KMS-11 (cell line): Measurements from ENCODE around the gene LRRC9.

Experiments
- H2AFZ ChIP-seq: fragments of 200-600 bp; sonication (generic); 2 replicates; pipeline ENCODE4 v1.6.1; 2016; ENCODE audit warnings: antibody characterized with exemption, mixed run types, low read depth
- H3K27ac ChIP-seq: fragments of 200-600 bp; sonication (generic); 2 replicates; pipeline ENCODE4 v1.6.1; 2016; ENCODE audit warnings: mild to moderate bottlenecking, mixed run types
- H3K27me3 ChIP-seq: fragments of 200-600 bp; sonication (generic); 2 replicates; pipeline ENCODE4 v1.6.1; 2017; ENCODE audit warnings: mild to moderate bottlenecking, low read depth, mixed run types, moderate library complexity; ENCODE audit not compliant: insufficient read depth
- H3K36me3 ChIP-seq: fragments of 200-600 bp; sonication (generic); 2 replicates; pipeline ENCODE4 v1.6.1; 2017; ENCODE audit warnings: mild to moderate bottlenecking, mixed run types; ENCODE audit not compliant: insufficient read depth
- H3K4me1 ChIP-seq: fragments of 200-600 bp; sonication (generic); 2 replicates; pipeline ENCODE4 v1.6.1; 2016; ENCODE audit warnings: mild to moderate bottlenecking, low read depth, mixed run types; ENCODE audit not compliant: poor library complexity, severe bottlenecking
- H3K4me2 ChIP-seq: fragments of 200-600 bp; sonication (generic); 2 replicates; pipeline ENCODE4 v1.7.0; 2016; ENCODE audit warnings: mild to moderate bottlenecking, mixed run types
- H3K4me3 ChIP-seq: fragments of 200-600 bp; sonication (generic); IDR thresholded peaks from 2 replicates; pipeline ENCODE4 v1.6.1; 2017; ENCODE audit warnings: low read depth, low read length, mixed read lengths; ENCODE audit not compliant: insufficient read depth
- H3K79me2 ChIP-seq: fragments of 200-600 bp; sonication (generic); 2 replicates; pipeline ENCODE4 v1.6.1; 2016; ENCODE audit warnings: low read depth, mixed run types; ENCODE audit not compliant: insufficient read depth
- H3K9ac ChIP-seq: fragments of 200-600 bp; sonication (generic); 2 replicates; pipeline ENCODE4 v1.6.1; 2016; ENCODE audit warnings: mild to moderate bottlenecking, mixed run types
- H4K20me1 ChIP-seq: fragments of 200-600 bp; sonication (generic); 2 replicates; pipeline ENCODE4 v1.6.1; 2016; ENCODE audit warnings: mild to moderate bottlenecking, mixed run types; ENCODE audit not compliant: insufficient read depth
- TF ChIP-seq, protein P1 (sequence below): fragments of 200-600 bp; sonication (generic); conservative IDR thresholded peaks from 2 replicates; pipeline ENCODE4 v1.6.1; 2017; ENCODE audit warnings: low read depth, mild to moderate bottlenecking, antibody characterized with exemption, low read length, moderate library complexity, mixed read lengths

Gene LRRC9

DNA sequence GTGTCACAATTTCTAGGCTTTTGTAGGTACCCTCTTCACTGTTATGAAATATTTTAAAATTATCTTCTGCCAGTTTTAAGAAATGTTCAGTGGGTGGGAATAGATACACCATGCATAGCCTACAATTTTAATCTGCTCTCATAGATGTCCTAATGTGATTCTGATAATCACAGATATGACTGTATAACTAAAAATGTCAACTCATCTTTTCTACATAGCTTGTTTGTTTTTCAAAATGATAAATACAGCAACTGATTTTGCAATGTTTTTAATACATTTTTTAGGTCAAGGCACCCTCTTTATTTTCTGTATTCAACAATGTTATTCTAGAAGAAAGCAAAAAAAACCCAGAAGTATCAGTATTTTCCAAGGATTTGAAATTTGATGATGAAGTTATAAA is 61.6 kb downstream of the LRRC9 start:
- no peaks in the 10 kb centered on the region for H3K79me2 ChIP-seq
- no peak overlapping the region for H3K27ac ChIP-seq
- H3K9ac ChIP-seq = no peak overlapping the region
- H3K27me3 ChIP-seq = no peaks in the 10 kb centered on the region
- no peak overlapping the region for H3K4me2 ChIP-seq
- H3K4me1 ChIP-seq = no peaks in the 10 kb centered on the region
- H4K20me1 ChIP-seq = no peaks in the 10 kb centered on the region
- H3K36me3 ChIP-seq = no peaks in the 10 kb centered on the region
- no peak overlapping the region for H3K4me3 ChIP-seq
- H2AFZ ChIP-seq = no peak overlapping the region
- TF ChIP-seq, protein P1, sequence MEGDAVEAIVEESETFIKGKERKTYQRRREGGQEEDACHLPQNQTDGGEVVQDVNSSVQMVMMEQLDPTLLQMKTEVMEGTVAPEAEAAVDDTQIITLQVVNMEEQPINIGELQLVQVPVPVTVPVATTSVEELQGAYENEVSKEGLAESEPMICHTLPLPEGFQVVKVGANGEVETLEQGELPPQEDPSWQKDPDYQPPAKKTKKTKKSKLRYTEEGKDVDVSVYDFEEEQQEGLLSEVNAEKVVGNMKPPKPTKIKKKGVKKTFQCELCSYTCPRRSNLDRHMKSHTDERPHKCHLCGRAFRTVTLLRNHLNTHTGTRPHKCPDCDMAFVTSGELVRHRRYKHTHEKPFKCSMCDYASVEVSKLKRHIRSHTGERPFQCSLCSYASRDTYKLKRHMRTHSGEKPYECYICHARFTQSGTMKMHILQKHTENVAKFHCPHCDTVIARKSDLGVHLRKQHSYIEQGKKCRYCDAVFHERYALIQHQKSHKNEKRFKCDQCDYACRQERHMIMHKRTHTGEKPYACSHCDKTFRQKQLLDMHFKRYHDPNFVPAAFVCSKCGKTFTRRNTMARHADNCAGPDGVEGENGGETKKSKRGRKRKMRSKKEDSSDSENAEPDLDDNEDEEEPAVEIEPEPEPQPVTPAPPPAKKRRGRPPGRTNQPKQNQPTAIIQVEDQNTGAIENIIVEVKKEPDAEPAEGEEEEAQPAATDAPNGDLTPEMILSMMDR = no peak

DNA sequence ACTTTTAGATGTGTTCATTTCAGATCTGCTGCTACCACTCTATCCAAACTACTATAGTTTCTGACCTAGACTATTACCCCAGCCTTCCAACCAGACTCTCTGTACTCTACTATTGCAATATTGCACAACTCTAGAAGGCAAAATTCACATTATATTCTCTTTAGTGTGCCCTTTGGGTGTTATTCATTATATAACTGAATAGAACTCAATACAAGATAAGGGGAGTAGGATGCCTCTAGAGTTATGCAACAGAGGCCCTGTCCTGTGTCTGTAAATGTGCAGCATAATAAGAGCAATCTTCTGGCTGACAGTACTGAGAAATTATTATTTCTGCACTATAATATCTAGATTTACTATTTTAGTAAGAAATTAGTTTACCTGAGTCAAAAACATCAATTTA is 63.1 kb downstream of the LRRC9 start:
- Histone ChIP-seq H3K9ac (no peak overlapping the region), H3K79me2 (no peaks in the 10 kb centered on the region), H2AFZ (no peak overlapping the region), H3K27me3 (no peaks in the 10 kb centered on the region), H3K27ac (no peak overlapping the region), H3K4me1 (no peaks in the 10 kb centered on the region), H4K20me1 (no peaks in the 10 kb centered on the region), H3K4me2 (no peak overlapping the region), H3K4me3 (no peak overlapping the region), H3K36me3 (no peaks in the 10 kb centered on the region)
- TF ChIP-seq, protein P1 = no peak

DNA sequence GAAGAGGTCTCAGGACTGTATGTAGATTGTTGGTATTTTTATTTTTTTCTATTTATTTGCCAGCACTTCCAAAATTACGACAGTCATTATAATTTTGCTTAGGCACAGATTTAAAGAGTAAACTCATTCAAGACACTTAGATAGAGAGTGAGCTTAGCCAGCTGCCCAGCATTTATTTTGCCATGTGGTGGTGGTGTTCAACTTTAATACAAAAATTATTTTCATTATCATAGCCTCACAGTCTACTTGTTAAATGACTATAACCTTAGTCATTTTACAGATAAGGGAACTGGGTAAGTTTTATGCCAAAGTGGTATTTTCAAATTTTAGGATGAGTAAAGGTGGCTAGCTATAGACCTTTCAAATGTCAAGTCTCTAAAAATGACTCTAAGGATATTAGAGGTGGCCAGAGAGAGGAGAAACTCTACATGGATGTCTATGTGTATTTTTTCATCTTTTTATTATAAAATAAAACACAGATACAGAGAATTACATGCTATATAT is 66.7 kb downstream of the LRRC9 start:
- H2AFZ ChIP-seq = no peak overlapping the region
- no peak overlapping the region for H3K4me2 ChIP-seq
- H3K27me3 ChIP-seq = no peaks in the 10 kb centered on the region
- H3K4me3 ChIP-seq = no peak overlapping the region
- H4K20me1 ChIP-seq = no peaks in the 10 kb centered on the region
- no peaks in the 10 kb centered on the region for H3K79me2 ChIP-seq
- TF ChIP-seq, protein P1 = no peak
- H3K4me1 ChIP-seq = no peaks in the 10 kb centered on the region
- no peak overlapping the region for H3K27ac ChIP-seq
- H3K36me3 ChIP-seq = no peaks in the 10 kb centered on the region
- H3K9ac ChIP-seq = no peak overlapping the region

DNA sequence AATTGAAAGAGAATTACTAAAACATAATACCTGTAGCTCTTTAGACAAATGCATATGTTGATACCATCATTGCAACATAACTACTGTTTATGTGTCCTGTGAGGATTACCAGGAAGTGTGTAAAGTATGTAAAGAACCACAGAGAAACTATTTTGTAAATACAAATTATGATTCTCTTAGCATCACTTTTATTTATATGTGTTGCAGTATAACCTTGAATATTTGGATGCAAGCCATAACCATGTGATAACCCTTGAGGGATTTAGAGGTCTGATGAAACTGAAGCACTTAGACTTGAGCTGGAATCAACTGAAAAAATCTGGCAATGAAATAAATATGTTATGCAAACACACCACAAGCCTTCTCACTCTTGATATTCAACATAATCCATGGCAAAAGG is 77.5 kb downstream of the LRRC9 start:
- TF ChIP-seq, protein P1 = no peak
- H3K27ac ChIP-seq = no peak overlapping the region
- no peaks in the 10 kb centered on the region for H3K36me3 ChIP-seq
- no peak overlapping the region for H3K4me3 ChIP-seq
- H2AFZ ChIP-seq = no peak overlapping the region
- no peaks in the 10 kb centered on the region for H3K4me1 ChIP-seq
- H4K20me1 ChIP-seq = no peaks in the 10 kb centered on the region
- no peak overlapping the region for H3K4me2 ChIP-seq
- no peak overlapping the region for H3K9ac ChIP-seq
- no peaks in the 10 kb centered on the region for H3K79me2 ChIP-seq
- H3K27me3 ChIP-seq = no peaks in the 10 kb centered on the region
